GM12872 (cell line): ENCODE data around the gene PEX14.

Experiments
- TF ChIP-seq, protein P1 (sequence below): IDR thresholded peaks from 3 replicates; pipeline ENCODE4 v1.5.1; 2011; ENCODE audit warnings: low read depth, mild to moderate bottlenecking, low read length, moderate library complexity; ENCODE audit not compliant: insufficient read depth

The PEX14 gene

DNA sequence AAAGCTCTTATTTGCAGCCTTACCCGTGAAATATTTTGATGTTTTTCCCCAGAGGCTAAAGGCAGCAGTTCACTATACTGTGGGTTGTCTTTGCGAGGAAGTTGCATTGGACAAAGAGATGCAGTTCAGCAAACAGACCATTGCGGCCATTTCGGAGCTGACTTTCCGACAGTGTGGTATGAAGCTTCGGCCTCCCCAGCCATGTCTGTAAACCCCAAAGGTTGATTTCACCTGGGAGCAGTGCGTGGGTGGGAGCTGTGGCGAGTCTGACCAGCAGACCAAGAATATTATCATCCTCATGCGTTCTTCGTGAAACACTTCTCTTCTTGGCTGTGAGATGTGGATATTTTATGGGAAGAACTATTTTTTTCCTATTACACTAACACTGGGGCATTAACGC, 41.0 kb upstream of the PEX14 start:
- TF ChIP-seq, protein P1, sequence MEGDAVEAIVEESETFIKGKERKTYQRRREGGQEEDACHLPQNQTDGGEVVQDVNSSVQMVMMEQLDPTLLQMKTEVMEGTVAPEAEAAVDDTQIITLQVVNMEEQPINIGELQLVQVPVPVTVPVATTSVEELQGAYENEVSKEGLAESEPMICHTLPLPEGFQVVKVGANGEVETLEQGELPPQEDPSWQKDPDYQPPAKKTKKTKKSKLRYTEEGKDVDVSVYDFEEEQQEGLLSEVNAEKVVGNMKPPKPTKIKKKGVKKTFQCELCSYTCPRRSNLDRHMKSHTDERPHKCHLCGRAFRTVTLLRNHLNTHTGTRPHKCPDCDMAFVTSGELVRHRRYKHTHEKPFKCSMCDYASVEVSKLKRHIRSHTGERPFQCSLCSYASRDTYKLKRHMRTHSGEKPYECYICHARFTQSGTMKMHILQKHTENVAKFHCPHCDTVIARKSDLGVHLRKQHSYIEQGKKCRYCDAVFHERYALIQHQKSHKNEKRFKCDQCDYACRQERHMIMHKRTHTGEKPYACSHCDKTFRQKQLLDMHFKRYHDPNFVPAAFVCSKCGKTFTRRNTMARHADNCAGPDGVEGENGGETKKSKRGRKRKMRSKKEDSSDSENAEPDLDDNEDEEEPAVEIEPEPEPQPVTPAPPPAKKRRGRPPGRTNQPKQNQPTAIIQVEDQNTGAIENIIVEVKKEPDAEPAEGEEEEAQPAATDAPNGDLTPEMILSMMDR, result no peak

DNA sequence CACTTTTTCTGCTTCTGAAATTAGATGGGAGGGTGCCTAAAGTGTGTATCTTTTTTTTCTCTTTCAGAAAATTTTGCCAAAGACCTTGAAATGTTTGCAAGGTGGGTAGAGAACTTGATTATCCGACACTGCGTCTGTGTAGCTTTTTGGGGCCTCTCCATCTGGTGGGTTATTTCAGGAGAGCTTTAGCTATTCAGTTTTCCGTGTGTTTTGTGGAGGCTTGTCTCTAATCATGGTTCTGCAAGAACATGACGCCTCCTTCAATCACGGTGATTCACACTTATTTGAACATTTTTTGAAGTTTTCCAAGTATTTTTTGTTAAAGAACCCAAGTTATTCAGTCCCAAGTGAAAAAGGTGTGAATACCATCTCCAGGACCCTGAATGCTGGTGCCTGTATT, 40.2 kb upstream of the PEX14 start:
- TF ChIP-seq, protein P1, result no peak

GRCh38 chr1:10437052-10437451, 37.7 kb upstream of the PEX14 start:
- TF ChIP-seq, protein P1, result no peak

GRCh38 chr1:10438677-10439163, 36.0 kb upstream of the PEX14 start:
- TF ChIP-seq, protein P1, result no peak

GRCh38 chr1:10440305-10440704, 34.4 kb upstream of the PEX14 start:
- TF ChIP-seq, protein P1, result no peak

DNA sequence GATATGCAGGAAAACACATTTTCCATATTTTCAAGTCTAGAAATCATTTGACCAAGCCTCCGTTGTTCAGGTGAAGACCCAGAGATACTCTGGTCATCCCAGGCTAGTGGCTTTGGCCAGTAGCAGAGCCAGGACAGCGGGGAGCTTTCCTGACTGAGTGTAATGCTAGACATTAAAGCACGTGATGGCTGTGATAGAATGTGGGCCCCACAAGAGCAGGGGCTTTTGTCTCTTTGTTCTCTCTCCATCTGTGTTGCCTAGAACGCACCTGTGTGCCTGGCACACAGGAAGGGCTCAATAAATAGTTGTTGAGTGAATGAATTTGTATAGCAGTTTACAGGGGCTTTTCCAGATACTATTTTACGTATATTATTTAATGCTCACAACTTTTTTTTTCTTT, 34.0 kb upstream of the PEX14 start:
- TF ChIP-seq, protein P1, result no peak

- TF ChIP-seq, protein P1, result no peak
Observed at GRCh38 chr1:10444248-10444647, 30.5 kb upstream of the PEX14 start.
